ENCODE measurements around the gene FBXL7.

GRCh38 chr5:15571618-15572017 is 71.6 kb downstream of the FBXL7 start:
- TF ChIP-seq, protein P1, sequence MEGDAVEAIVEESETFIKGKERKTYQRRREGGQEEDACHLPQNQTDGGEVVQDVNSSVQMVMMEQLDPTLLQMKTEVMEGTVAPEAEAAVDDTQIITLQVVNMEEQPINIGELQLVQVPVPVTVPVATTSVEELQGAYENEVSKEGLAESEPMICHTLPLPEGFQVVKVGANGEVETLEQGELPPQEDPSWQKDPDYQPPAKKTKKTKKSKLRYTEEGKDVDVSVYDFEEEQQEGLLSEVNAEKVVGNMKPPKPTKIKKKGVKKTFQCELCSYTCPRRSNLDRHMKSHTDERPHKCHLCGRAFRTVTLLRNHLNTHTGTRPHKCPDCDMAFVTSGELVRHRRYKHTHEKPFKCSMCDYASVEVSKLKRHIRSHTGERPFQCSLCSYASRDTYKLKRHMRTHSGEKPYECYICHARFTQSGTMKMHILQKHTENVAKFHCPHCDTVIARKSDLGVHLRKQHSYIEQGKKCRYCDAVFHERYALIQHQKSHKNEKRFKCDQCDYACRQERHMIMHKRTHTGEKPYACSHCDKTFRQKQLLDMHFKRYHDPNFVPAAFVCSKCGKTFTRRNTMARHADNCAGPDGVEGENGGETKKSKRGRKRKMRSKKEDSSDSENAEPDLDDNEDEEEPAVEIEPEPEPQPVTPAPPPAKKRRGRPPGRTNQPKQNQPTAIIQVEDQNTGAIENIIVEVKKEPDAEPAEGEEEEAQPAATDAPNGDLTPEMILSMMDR (IDR thresholded peaks at IDR 0.05; ENCODE audit: low read depth, low read length): no peak
- TF ChIP-seq POLR2A (IDR thresholded peaks at IDR 0.05; ENCODE audit: extremely low read depth, insufficient read length) (no peak), MYC (IDR thresholded peaks at IDR 0.05; ENCODE audit: low read depth, low read length) (no peak)
- TF ChIP-seq, protein P2, sequence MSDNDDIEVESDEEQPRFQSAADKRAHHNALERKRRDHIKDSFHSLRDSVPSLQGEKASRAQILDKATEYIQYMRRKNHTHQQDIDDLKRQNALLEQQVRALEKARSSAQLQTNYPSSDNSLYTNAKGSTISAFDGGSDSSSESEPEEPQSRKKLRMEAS (IDR thresholded peaks at IDR 0.05; ENCODE audit: low read depth, low read length): no peak

Data from NB4 (cell line).